Natural killer cell treated with Interleukin-12 subunit alpha and Interleukin-12 subunit beta and Interleukin-15 and Interleukin-18, amount 100 ng/mL, for 72 hours (primary cell): Measurements from ENCODE around the gene TMEM97. TPM values are rescaled to one million over a fixed set of nuclear protein-coding genes. Genes with fewer than 3 reads are reported as not detected.
"Not testable (repeated sequence)": the region's sequence is repeated elsewhere in the genome, so short reads cannot be mapped to it uniquely, and the experiment has no call there.

Experiments used
- ATAC-seq, 2 donors: fragments of 150-1000 bp; cut with Tn5 transposase in 1 of 2; sonication (Bioruptor Pico), chemical (Tn5 transposase) in 1 of 2; 2 replicates each; pipeline ENCODE4 v1.10.0; 2021
- DNase-seq: peaks from one replicate; pipeline ENCODE4 v3.0.0; 2022; ENCODE audit warnings: low spot score
- H3K27ac Mint-ChIP-seq, 2 donors: 1 replicate in 1 of 2; 2 replicates in 1 of 2; pipeline ENCODE4 v1.8.0; 2022; ENCODE audit warnings: mixed read lengths in 2 of 2, mild to moderate bottlenecking in 1 of 2, moderate library complexity in 1 of 2
- H3K27me3 Mint-ChIP-seq, 2 donors: 1 replicate in 1 of 2; 2 replicates in 1 of 2; pipeline ENCODE4 v1.8.0; 2022; ENCODE audit warnings: mixed read lengths in 2 of 2
- H3K36me3 Mint-ChIP-seq: one replicate; pipeline ENCODE4 v1.8.0; 2022; ENCODE audit warnings: mixed read lengths
- H3K4me1 Mint-ChIP-seq, 2 donors: 1 replicate in 1 of 2; 2 replicates in 1 of 2; pipeline ENCODE4 v1.8.0; 2022; ENCODE audit warnings: low read depth in 2 of 2, mixed read lengths in 2 of 2, mild to moderate bottlenecking in 1 of 2
- H3K4me3 Mint-ChIP-seq: one replicate; pipeline ENCODE4 v1.8.0; 2022; ENCODE audit warnings: mixed read lengths
- H3K9me3 Mint-ChIP-seq: 2 replicates; pipeline ENCODE4 v1.8.0; 2022; ENCODE audit warnings: mixed read lengths
- total RNA-seq, 2 donors: library from RNA; stranded (reverse); gene quantifications; one replicate each; pipeline ENCODE4 v1.2.3, GENCODE V29; 2022

Gene TMEM97
- total RNA-seq, 2 donors from 2014 or later = 30.7 to 60.4 TPM

DNA sequence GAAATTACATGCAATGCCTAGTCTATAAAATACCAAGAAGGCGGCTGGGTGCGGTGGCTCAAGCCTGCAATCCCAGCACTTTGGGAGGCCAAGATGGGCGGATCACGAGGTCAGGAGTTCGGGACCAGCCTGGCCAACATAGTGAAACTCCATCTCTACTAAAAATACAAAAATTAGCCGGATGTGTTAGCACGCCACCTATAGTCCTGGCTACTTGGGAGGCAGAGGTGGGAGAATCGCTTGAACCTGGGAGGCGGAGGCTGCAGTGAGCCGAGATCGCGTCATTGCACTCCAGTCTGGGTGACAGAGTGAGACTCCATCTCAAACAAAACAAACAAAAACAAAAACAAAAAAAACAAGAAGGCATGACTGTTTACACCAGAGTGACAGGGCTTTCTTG, 26.1 kb upstream of the TMEM97 start:
- ATAC-seq, H3K9me3 Mint-ChIP-seq, H3K4me1 Mint-ChIP-seq, H3K4me3 Mint-ChIP-seq, H3K36me3 Mint-ChIP-seq, DNase-seq, H3K27ac Mint-ChIP-seq: not testable (repeated sequence)
- H3K27me3 Mint-ChIP-seq = peaks cover 16 to 43% of the 10 kb centered on the region in 2 donors

GRCh38 chr17:28293994-28294393, 25.0 kb upstream of the TMEM97 start:
- Mint-ChIP-seq H3K36me3 (no peaks in the 10 kb centered on the region), H3K27me3 (peaks cover 16 to 43% of the 10 kb centered on the region in 2 donors), H3K4me1 (no peaks in the 10 kb centered on the region), H3K4me3 (no peak overlapping the region), H3K9me3 (no peaks in the 10 kb centered on the region), H3K27ac (no peak overlapping the region)
- ATAC-seq = no peak
- no peak for DNase-seq

DNA sequence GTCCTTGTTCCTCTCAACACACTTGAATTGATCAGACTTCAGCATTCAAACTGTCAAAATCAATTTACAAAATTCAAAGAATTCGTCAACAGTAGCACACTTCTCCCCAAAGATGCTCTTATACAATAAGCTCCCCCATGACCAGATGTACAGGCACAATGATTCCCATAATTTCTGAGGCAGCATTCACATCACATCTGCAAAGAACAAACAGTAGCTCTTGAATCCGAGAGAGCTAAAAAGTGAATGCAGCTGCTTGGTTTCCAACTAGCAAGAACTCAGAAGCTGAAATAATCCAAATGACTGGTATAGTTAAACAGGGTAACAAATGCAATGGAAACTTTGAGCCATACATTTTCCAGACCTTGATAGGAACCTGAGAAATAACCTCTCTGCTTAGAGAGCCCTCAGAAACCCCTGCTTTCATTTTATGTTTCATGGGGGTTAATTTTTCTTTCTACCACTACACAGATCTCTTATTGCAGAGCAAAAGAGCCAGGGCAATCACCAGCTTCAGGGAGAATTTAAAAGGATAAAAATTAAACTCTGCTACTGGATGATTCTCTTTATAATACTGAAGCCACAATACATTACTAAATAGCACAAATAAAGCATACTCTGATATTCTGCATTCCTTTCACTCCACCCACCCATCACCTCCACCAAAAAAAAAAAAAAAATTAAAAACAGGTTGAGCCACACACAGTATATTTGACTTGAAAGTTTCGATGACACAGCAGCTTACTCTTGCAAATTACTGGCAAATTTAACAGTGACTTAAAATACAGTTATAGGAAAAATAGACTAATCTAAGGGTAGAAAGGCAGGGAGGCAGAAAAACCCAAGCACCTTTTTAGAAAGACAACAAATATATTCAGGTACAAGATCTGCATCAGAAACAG, 23.1 kb upstream of the TMEM97 start:
- ATAC-seq (no peak), DNase-seq (no peak)
- H3K27ac Mint-ChIP-seq = no peak overlapping the region
- H3K4me1 Mint-ChIP-seq = no peaks in the 10 kb centered on the region
- no peaks in the 10 kb centered on the region for H3K36me3 Mint-ChIP-seq
- no peaks in the 10 kb centered on the region for H3K9me3 Mint-ChIP-seq
- peaks cover 16 to 43% of the 10 kb centered on the region in 2 donors for H3K27me3 Mint-ChIP-seq
- no peak overlapping the region for H3K4me3 Mint-ChIP-seq

GRCh38 chr17:28298449-28298848, 20.6 kb upstream of the TMEM97 start:
- H3K27me3 Mint-ChIP-seq = peaks cover 13 to 22% of the 10 kb centered on the region in 2 donors

DNA sequence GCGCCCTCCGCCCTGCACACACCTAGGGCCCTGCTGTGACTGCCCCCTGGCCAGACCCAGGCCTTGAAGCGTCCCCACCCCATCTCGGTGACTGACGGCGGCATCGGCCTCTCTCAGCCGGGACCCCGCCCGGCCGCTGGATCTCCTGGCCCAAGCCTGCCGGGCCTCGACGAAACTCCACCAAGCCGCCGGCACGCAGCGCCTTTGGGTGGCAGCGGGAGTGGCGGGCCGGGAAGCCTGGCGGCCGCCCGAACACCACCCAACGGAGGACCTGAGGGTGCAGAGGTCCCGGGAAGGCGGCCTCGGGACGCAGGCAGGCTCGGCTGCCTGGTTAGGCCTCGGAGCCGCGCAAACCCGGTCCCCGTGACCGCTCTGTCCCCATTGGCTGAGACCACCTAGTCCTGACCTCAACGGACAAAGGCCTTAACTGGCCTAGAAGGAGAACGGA, 12.0 kb upstream of the TMEM97 start:
- no peak overlapping the region for H3K27ac Mint-ChIP-seq
- H3K4me1 Mint-ChIP-seq = no peaks in the 10 kb centered on the region
- ATAC-seq (no peak), DNase-seq (no peak)
- H3K9me3 Mint-ChIP-seq = no peaks in the 10 kb centered on the region
- H3K36me3 Mint-ChIP-seq = no peaks in the 10 kb centered on the region
- no peak overlapping the region for H3K4me3 Mint-ChIP-seq
- H3K27me3 Mint-ChIP-seq = peaks cover 13% of the 10 kb centered on the region in 2 donors

More at GRCh38 chr17:28298449-28298848, 20.6 kb upstream of the TMEM97 start:
- H3K4me1 Mint-ChIP-seq = no peaks in the 10 kb centered on the region
- H3K36me3 Mint-ChIP-seq = no peaks in the 10 kb centered on the region
- ATAC-seq (no peak), DNase-seq (no peak)
- no peak overlapping the region for H3K4me3 Mint-ChIP-seq
- H3K27ac Mint-ChIP-seq = no peak overlapping the region
- no peaks in the 10 kb centered on the region for H3K9me3 Mint-ChIP-seq

DNA sequence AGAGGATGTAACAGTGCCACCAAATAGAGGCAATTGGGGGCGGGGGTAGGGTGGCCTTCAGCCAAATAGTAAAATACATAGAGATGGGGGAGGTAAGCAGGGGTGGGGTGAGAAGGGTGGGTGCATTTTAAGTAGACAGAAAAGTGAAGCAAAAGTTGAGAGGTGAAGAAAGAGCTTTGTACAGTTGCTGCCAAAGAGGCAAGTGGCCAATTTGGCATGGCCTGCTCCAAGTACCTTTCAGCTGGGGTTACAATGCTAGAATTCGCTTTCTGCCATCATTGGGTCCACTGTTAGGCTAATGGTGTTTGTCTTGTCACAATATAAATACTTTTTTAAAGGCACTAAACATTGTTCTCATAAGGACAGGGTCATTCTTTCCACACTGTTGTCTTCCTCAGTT, 5.2 kb upstream of the TMEM97 start:
- Mint-ChIP-seq H3K27me3 (no peaks in the 10 kb centered on the region), H3K27ac (no peak overlapping the region), H3K4me3 (no peak overlapping the region)

GRCh38 chr17:28315846-28316705, 2.9 kb upstream of the TMEM97 start:
- peaks cover 27 to 38% of the 10 kb centered on the region in 2 donors for H3K4me1 Mint-ChIP-seq
- H3K36me3 Mint-ChIP-seq = no peaks in the 10 kb centered on the region
- H3K4me3 Mint-ChIP-seq = peak overlapping the region; percentile 95
- no peak overlapping the region for H3K27ac Mint-ChIP-seq
- H3K27me3 Mint-ChIP-seq = no peaks in the 10 kb centered on the region
- no peaks in the 10 kb centered on the region for H3K9me3 Mint-ChIP-seq
- ATAC-seq (no peak), DNase-seq (no peak)

More for the DNA sequence above, 5.2 kb upstream of the TMEM97 start:
- no peak for ATAC-seq
- peaks cover 12 to 20% of the 10 kb centered on the region in 2 donors for H3K4me1 Mint-ChIP-seq
- no peaks in the 10 kb centered on the region for H3K36me3 Mint-ChIP-seq
- no peak for DNase-seq
- H3K9me3 Mint-ChIP-seq = no peaks in the 10 kb centered on the region

DNA sequence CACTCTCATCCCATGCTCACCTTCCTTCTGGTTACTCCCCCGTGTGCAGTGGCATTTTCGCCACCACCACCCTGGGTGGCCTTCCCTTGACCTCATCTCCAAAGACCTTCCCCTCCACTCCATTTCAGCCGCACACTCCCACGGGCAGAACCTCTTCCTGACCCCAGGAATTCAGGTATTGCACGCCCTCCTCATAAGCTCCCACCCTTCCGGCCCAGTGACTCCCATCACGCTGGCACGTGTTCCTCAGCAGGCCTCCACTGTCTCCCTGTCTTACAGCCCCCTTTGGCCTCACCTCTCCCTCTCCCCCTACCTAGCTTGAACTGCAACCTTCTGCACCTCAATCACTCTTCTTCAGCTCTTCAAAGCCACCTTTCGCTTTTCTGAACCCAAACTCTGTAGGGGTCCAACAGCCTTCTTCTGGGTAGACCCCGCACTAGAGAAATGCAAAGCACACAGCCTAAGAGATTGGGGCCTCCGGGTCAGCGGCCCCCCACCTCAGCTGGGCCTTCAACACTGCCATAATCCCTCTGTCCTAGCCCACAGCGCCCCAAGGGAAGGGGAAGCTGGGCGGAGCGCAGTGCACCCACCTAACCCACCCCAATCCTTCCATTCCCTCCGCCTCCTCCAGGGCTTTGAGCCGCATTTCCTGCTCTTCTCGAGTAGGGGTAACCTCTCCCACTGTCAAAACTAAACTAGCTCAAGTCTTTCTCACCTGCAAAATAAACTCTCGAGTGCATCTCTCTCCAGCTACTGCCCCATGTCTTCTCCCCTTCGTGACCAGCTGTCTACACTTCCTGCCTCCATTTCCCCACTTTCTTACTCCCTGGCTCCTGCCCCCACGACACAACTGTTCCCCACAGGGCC, 1.7 kb upstream of the TMEM97 start:
- no peaks in the 10 kb centered on the region for H3K27me3 Mint-ChIP-seq
- peak overlapping the region; percentile 95 for H3K4me3 Mint-ChIP-seq
- peaks cover 31 to 41% of the 10 kb centered on the region in 2 donors for H3K4me1 Mint-ChIP-seq
- peak overlapping the region in 1 of 2 donors; percentile 92 for H3K27ac Mint-ChIP-seq
- DNase-seq (no peak), ATAC-seq (no peak)
- H3K36me3 Mint-ChIP-seq = no peaks in the 10 kb centered on the region
- H3K9me3 Mint-ChIP-seq = no peaks in the 10 kb centered on the region

GRCh38 chr17:28317966-28318758, 838 bp upstream of the TMEM97 start:
- no peaks in the 10 kb centered on the region for H3K9me3 Mint-ChIP-seq
- H3K36me3 Mint-ChIP-seq = no peaks in the 10 kb centered on the region
- H3K4me1 Mint-ChIP-seq = peaks cover 31 to 41% of the 10 kb centered on the region in 2 donors
- peak; percentile 5 for ATAC-seq
- DNase-seq = no peak
- H3K4me3 Mint-ChIP-seq = peak overlapping the region; percentile 95
- H3K27ac Mint-ChIP-seq = peak overlapping the region; percentile 76 to 92
- H3K27me3 Mint-ChIP-seq = no peaks in the 10 kb centered on the region

GRCh38 chr17:28319598-28319935, 567 bp downstream of the TMEM97 start:
- no peak for ATAC-seq
- Mint-ChIP-seq H3K27ac (peak overlapping the region; percentile 76 to 92), H3K27me3 (no peaks in the 10 kb centered on the region)

DNA sequence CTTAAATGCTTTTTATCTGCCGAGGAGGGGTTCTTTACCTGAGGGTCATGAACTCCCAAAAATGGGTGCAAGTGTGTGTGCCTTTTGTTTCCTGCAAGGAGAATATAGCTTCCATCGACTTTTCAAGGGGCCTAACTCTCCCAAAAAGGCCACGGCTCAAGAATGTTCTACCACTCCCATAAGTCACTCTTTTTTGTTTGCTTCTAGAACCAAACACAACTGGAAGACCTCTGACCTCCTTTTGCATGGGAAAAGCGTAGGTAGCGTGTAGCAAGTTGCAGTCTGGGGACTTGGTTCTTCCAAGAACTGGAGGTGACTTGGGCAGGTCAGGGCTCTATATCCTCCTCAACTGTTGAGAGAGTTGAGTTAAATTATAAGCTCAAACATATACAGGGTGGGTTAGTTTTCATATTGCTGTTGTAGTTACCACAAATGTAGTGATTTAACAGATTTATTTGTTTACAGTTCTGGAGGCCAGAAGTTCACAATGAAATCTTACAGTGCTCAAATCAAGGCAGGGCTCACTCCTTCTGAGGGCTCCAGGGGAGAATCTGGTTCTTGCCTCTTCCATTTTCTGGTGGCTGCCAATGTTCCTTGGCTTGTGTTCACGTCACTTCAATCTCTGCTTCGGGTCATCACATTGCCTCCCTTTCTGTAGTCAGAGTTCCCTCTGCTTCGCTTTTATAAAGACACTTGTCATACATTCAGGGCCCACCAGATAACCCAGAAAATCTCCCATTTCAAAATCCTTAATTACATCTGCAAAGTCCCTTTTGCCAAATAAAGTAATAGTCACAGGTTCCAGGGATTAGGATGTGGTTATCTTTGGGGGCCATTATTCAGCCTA, 1.4 kb downstream of the TMEM97 start:
- Mint-ChIP-seq H3K27ac (peak overlapping the region; percentile 76 to 92), H3K9me3 (no peaks in the 10 kb centered on the region), H3K4me3 (peak overlapping the region; percentile 95), H3K4me1 (peaks cover 31 to 41% of the 10 kb centered on the region in 2 donors), H3K36me3 (no peaks in the 10 kb centered on the region), H3K27me3 (no peaks in the 10 kb centered on the region)
- ATAC-seq (no peak), DNase-seq (no peak)

More at GRCh38 chr17:28319598-28319935, 567 bp downstream of the TMEM97 start:
- Mint-ChIP-seq H3K4me3 (peak overlapping the region; percentile 95), H3K36me3 (no peaks in the 10 kb centered on the region), H3K4me1 (peaks cover 31 to 41% of the 10 kb centered on the region in 2 donors), H3K9me3 (no peaks in the 10 kb centered on the region)
- DNase-seq = no peak

DNA sequence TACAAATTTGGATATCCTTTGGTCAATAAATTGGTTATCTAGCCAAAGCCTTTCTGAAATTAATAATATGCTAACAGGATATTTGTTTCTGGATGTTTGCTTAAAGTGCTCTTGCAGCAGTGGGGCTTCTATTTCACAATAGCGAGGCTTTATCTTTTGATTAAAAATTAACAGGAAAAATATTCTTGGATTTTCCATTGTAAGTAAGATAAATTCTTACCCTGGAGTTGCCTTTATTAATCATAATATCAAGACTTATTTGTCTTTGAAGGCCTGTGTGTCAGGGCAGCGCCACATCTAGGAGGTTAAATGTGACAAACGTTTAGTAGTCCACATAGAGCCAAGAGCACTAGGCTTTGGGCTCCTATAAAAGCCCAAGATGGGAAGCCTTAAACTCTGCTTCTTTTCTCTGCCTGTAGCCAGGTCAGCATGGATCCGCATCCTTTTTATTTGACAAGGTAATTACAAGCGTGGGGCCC, 5.3 kb downstream of the TMEM97 start:
- Mint-ChIP-seq H3K4me3 (no peak overlapping the region), H3K9me3 (no peaks in the 10 kb centered on the region), H3K36me3 (peaks cover 11% of the 10 kb centered on the region), H3K27me3 (no peaks in the 10 kb centered on the region), H3K4me1 (peaks cover 18 to 21% of the 10 kb centered on the region in 2 donors), H3K27ac (no peak overlapping the region)
- DNase-seq = no peak
- no peak for ATAC-seq
